K562 (cell line): ENCODE results near the gene TRDMT1. TPM values are rescaled to one million over a fixed set of nuclear protein-coding genes. Genes with fewer than 3 reads are reported as not detected.

ENCODE experiments used
- CBFA2T3 ChIP-seq: fragments of 450-650 bp; IDR thresholded peaks from 2 replicates; pipeline ENCODE4 v1.6.1; 2017
- CGGBP1 ChIP-seq: fragments of 250-450 bp; sonication (Bioruptor Pico); IDR thresholded peaks from 2 replicates; pipeline ENCODE4 v1.9.0; 2021; ENCODE audit warnings: mild to moderate bottlenecking
- CLOCK ChIP-seq: fragments of 250-450 bp; sonication (Bioruptor Pico); IDR thresholded peaks from 2 replicates; pipeline ENCODE4 v1.4.0; 2020; ENCODE audit warnings: mild to moderate bottlenecking, moderate library complexity, borderline replicate concordance
- DACH1 ChIP-seq: fragments of 450-650 bp; IDR thresholded peaks from 2 replicates; pipeline ENCODE4 v1.6.1; 2018; ENCODE audit not compliant: partially characterized antibody
- EGR1 ChIP-seq: fragments of 450-650 bp; conservative IDR thresholded peaks from 2 replicates; pipeline ENCODE4 v1.6.1; 2017; ENCODE audit warnings: mild to moderate bottlenecking
- GMEB1 ChIP-seq: fragments of 250-450 bp; sonication (Bioruptor Pico); IDR thresholded peaks from 2 replicates; pipeline ENCODE4 v1.4.0; 2020; ENCODE audit warnings: mild to moderate bottlenecking
- HDAC2 ChIP-seq: fragments of 450-650 bp; IDR thresholded peaks from 2 replicates; pipeline ENCODE4 v1.6.1; 2016; ENCODE audit warnings: mild to moderate bottlenecking
- ID3 ChIP-seq, 2 experiments: fragments of 250-450 bp in 1 of 2; fragments of 450-650 bp in 1 of 2; sonication (Bioruptor Pico) in 1 of 2; IDR thresholded peaks; 2 replicates each; pipeline versions ENCODE4 v1.6.1 to v1.8.0; 2016 to 2021; ENCODE audit warnings: mild to moderate bottlenecking in 2 of 2, moderate library complexity in 2 of 2, missing compliant biosample characterization in 1 of 2, missing genetic modification characterization in 1 of 2
- ILK ChIP-seq: fragments of 450-650 bp; IDR thresholded peaks from 2 replicates; pipeline ENCODE4 v1.6.1; 2016; ENCODE audit warnings: missing genetic modification characterization, low read depth, mild to moderate bottlenecking, missing compliant biosample characterization, moderate library complexity, borderline replicate concordance
- MAX ChIP-seq: sonication (generic); formaldehyde crosslinking; IDR thresholded peaks from 2 replicates; pipeline ENCODE4 v1.9.0; 2022; ENCODE audit warnings: mild to moderate bottlenecking, missing genetic modification reagents
- MEIS2 ChIP-seq: fragments of 450-650 bp; IDR thresholded peaks from 2 replicates; pipeline ENCODE4 v1.6.1; 2014; ENCODE audit warnings: mild to moderate bottlenecking; ENCODE audit not compliant: partially characterized antibody
- NBN ChIP-seq: fragments of 450-650 bp; IDR thresholded peaks from 2 replicates; pipeline ENCODE4 v1.6.1; 2016; ENCODE audit warnings: low read depth, mild to moderate bottlenecking
- NFIC ChIP-seq: fragments of 450-650 bp; IDR thresholded peaks from 2 replicates; pipeline ENCODE4 v1.6.1; 2017; ENCODE audit warnings: mild to moderate bottlenecking, inconsistent platforms
- RBM17 ChIP-seq: fragments of 200-400 bp; formaldehyde crosslinking; IDR thresholded peaks from 2 replicates; pipeline ENCODE4 v1.6.1; 2017; ENCODE audit warnings: low read depth, mild to moderate bottlenecking, low read length, borderline replicate concordance
- RBM39 ChIP-seq: fragments of 200-400 bp; formaldehyde crosslinking; optimal IDR thresholded peaks from 2 replicates; pipeline ENCODE3; 2018; ENCODE audit warnings: low read depth, low read length
- SAP30 ChIP-seq: fragments of 200-600 bp; sonication (generic); IDR thresholded peaks from 2 replicates; pipeline ENCODE4 v1.6.1; 2012; ENCODE audit warnings: borderline replicate concordance, low read depth, mild to moderate bottlenecking, moderate library complexity, low read length, control low read depth, inconsistent platforms; ENCODE audit not compliant: insufficient read depth, poor library complexity, severe bottlenecking
- SRSF1 ChIP-seq: fragments of 200-400 bp; formaldehyde crosslinking; IDR thresholded peaks from 2 replicates; pipeline ENCODE4 v1.6.1; 2017; ENCODE audit warnings: mild to moderate bottlenecking, low read depth, low read length, moderate library complexity
- TGIF2 ChIP-seq: sonication (generic); formaldehyde crosslinking; IDR thresholded peaks from 2 replicates; pipeline ENCODE4 v1.8.1; 2022; ENCODE audit warnings: mild to moderate bottlenecking, missing genetic modification reagents, moderate library complexity
- ZC3H4 ChIP-seq: sonication (generic); formaldehyde crosslinking; IDR thresholded peaks from 2 replicates; pipeline ENCODE4 v1.9.0; 2021; ENCODE audit warnings: missing genetic modification reagents, borderline replicate concordance
- ZKSCAN3 ChIP-seq: fragments of 250-450 bp; sonication (Bioruptor Pico); IDR thresholded peaks from 2 replicates; pipeline ENCODE4 v1.4.0; 2020
- ZNF354B ChIP-seq: fragments of 250-450 bp; sonication (Bioruptor Pico); IDR thresholded peaks from 2 replicates; pipeline ENCODE4 v1.4.0; 2020
- ZNF511 ChIP-seq: sonication (generic); formaldehyde crosslinking; IDR thresholded peaks from 2 replicates; pipeline ENCODE4 v1.8.0; 2022; ENCODE audit warnings: mild to moderate bottlenecking, missing genetic modification reagents
- ZNF668 ChIP-seq: fragments of 250-450 bp; sonication (Bioruptor Pico); IDR thresholded peaks from 2 replicates; pipeline ENCODE4 v1.8.0; 2022; ENCODE audit warnings: mild to moderate bottlenecking, inconsistent platforms
- ZNF764 ChIP-seq: fragments of 250-450 bp; sonication (Bioruptor Pico); IDR thresholded peaks from 2 replicates; pipeline ENCODE4 v1.4.0; 2020; ENCODE audit warnings: low read depth, mild to moderate bottlenecking, moderate library complexity
- polyA plus RNA-seq, 8 experiments: library from polyadenylated mRNA; depleted of rRNA in 4 of 8; stranded (reverse) in 5 of 8; unstranded in 3 of 8; fragments of >200 nt; fragmentation: Nextera tagmentation in 2 of 8; fragmentation: Illumina TruSeq in 1 of 8; extraction: Ambion mirVana in 2 of 8; extraction: Trizol in 1 of 8; gene quantifications; 2 replicates each; pipeline versions ENCODE4 v1.2.1 to v1.2.3, GENCODE V29; 2011 to 2014; ENCODE audit warnings: inconsistent platforms in 1 of 8, missing spikeins in 1 of 8
- total RNA-seq, 7 experiments: library from RNA; depleted of rRNA in 6 of 7; stranded (reverse); fragments of >200 nt in 6 of 7; fragmentation: Illumina TruSeq in 2 of 7; extraction: Trizol in 2 of 7; gene quantifications; 2 replicates each; pipeline versions ENCODE4 v1.2.1 to v1.2.3, GENCODE V29; 2011 to 2021; ENCODE audit warnings: low replicate concordance in 1 of 7

The TRDMT1 gene
- total and polyA plus RNA-seq, 9 of the 15 experiments (the other 6 are each of a cell fraction or from before 2014, with no cell fraction given): 5.4 to 12.6 (median 9.3) TPM

- no peak for TF ChIP-seq MAX (CRISPR knock-in tag)
- TF ChIP-seq ZNF354B (CRISPR knock-in tag): no peak
- TF ChIP-seq GMEB1: no peak
- no peak for TF ChIP-seq ILK (tag)
- TF ChIP-seq CLOCK: no peak
- no peak for TF ChIP-seq ZKSCAN3 (CRISPR knock-in tag)
- no peak for TF ChIP-seq NBN
- TF ChIP-seq TGIF2: no peak
- TF ChIP-seq CBFA2T3: peak; percentile 64
- TF ChIP-seq RBM17: no peak
- TF ChIP-seq ZNF668 (CRISPR knock-in tag): no peak
- no peak for TF ChIP-seq CGGBP1 (CRISPR knock-in tag)
- TF ChIP-seq NFIC: 0 out of 2 replicates have a peak, but pooled peaks have one; percentile 9
- no peak for TF ChIP-seq RBM39
- no peak for TF ChIP-seq HDAC2
- no peak for TF ChIP-seq ZNF764
- TF ChIP-seq SAP30: no peak
- TF ChIP-seq ZC3H4 (CRISPR knock-in tag): no peak
- no peak for TF ChIP-seq EGR1
- TF ChIP-seq SRSF1: no peak
- TF ChIP-seq DACH1: no peak
- no peak for TF ChIP-seq ZNF511 (CRISPR knock-in tag)
- TF ChIP-seq MEIS2: peak; percentile 97
- TF ChIP-seq ID3 (CRISPR knock-in tag; IDR thresholded peaks at IDR 0.05): no peak
- TF ChIP-seq ID3 (tag; IDR thresholded peaks at IDR 0.05): no peak
Measured at GRCh38 chr10:17216217-17216900, 14.9 kb upstream of the TRDMT1 start (continued).
